ENCODE data around the gene PTPRN2. TPM values are rescaled to one million over a fixed set of nuclear protein-coding genes. Genes with fewer than 3 reads are reported as not detected.
A peak's percentile ranks its signal among the peaks of the same experiment; 100 is the strongest.

The PTPRN2 gene
- total RNA-seq, 1 donor from 2014 or later = 15.4 TPM

DNA sequence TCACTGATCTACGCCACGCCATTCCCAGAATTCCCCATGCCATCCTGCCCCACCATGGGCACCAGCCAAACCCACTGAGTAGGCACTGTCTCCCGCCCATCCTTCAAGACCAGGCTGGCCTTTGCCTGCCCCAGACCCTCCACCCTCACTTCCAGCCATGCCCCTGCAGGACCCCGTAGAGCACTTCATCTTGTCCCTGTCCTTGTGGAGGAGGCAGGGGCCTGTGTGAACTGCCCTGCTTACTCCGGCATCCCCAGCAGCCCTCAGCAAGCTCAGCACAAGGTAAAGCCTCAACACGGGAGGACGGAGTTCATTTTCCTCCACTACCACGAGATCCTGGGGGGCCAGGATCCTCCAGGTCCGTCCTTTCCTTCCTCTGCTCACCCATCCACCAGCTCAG lies 577.7 kb downstream of the PTPRN2 start:
- no peaks in the 10 kb centered on the region for H3K36me3 Mint-ChIP-seq
- H3K4me1 Mint-ChIP-seq (ENCODE audit: unreplicated experiment) = peaks cover 17% of the 10 kb centered on the region
- TF ChIP-seq, protein P1, sequence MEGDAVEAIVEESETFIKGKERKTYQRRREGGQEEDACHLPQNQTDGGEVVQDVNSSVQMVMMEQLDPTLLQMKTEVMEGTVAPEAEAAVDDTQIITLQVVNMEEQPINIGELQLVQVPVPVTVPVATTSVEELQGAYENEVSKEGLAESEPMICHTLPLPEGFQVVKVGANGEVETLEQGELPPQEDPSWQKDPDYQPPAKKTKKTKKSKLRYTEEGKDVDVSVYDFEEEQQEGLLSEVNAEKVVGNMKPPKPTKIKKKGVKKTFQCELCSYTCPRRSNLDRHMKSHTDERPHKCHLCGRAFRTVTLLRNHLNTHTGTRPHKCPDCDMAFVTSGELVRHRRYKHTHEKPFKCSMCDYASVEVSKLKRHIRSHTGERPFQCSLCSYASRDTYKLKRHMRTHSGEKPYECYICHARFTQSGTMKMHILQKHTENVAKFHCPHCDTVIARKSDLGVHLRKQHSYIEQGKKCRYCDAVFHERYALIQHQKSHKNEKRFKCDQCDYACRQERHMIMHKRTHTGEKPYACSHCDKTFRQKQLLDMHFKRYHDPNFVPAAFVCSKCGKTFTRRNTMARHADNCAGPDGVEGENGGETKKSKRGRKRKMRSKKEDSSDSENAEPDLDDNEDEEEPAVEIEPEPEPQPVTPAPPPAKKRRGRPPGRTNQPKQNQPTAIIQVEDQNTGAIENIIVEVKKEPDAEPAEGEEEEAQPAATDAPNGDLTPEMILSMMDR (conservative IDR thresholded peaks at IDR 0.05) = no peak
- DNase-seq (ENCODE audit: extremely low spot score, unreplicated experiment) = no peak
- no peak overlapping the region for H3K27ac Mint-ChIP-seq
- peaks cover 23% of the 10 kb centered on the region for H3K27me3 Mint-ChIP-seq
- H3K4me3 Mint-ChIP-seq = no peak overlapping the region
- no peaks in the 10 kb centered on the region for H3K9me3 Mint-ChIP-seq

DNA sequence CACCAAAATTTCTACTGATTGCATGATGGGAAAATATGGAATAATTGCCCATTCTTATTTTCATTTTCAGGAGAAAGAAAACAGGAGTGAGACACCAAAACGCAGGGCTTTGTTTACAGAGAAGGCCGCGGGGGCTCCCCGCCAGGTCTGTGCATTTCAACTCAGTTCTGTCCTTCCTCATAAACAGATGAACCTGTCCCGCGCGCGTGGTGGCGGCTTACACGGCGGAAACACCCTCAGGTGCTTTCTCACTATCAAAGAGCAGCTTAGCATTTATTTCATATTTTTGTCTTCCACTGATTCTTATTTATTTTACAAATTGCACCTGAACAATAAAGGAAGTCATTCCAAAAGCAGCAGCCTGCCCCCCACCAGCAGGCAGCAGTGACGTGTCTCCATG lies 579.4 kb downstream of the PTPRN2 start:
- H3K4me1 Mint-ChIP-seq (ENCODE audit: unreplicated experiment) = peaks cover 17% of the 10 kb centered on the region
- peak overlapping the region; percentile 15 for H3K27ac Mint-ChIP-seq
- no peak overlapping the region for H3K4me3 Mint-ChIP-seq
- no peak for DNase-seq (ENCODE audit: extremely low spot score, unreplicated experiment)
- H3K27me3 Mint-ChIP-seq = peaks cover 23% of the 10 kb centered on the region
- H3K36me3 Mint-ChIP-seq = no peaks in the 10 kb centered on the region
- TF ChIP-seq, protein P1 (conservative IDR thresholded peaks at IDR 0.05) = no peak
- H3K9me3 Mint-ChIP-seq = no peaks in the 10 kb centered on the region

DNA sequence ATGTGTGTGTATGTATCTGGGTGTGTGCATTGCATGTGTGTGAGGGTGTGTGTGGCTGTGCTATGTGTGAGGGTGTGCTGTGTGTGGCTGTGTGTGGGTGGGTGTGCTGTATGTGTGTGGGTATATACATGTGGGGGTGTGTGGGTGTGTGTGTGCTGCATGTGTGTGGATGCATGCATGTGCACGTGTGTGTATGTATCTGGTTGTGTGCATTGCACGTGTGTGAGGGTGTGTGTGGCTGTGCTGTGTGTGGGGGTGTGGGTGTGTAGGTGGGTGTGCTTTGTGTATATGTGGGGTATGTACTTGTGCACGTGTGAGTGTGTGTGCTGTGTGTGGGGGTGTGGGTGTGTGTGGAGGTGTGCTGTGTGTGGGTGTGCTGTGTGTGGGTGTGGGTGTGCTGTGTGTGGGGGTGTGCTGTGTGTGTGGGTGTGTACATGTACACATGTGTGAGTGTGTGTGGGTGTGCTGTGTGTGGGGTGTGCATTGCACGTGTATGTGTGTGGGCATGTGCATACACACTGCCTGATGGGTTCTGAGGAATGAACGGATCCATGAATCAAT lies 579.8 kb downstream of the PTPRN2 start:
- no peak overlapping the region for H3K4me3 Mint-ChIP-seq
- TF ChIP-seq, protein P1 (conservative IDR thresholded peaks at IDR 0.05) = no peak
- no peaks in the 10 kb centered on the region for H3K36me3 Mint-ChIP-seq
- no peaks in the 10 kb centered on the region for H3K9me3 Mint-ChIP-seq
- H3K4me1 Mint-ChIP-seq (ENCODE audit: unreplicated experiment) = peaks cover 17% of the 10 kb centered on the region
- peaks cover 23% of the 10 kb centered on the region for H3K27me3 Mint-ChIP-seq
- no peak for DNase-seq (ENCODE audit: extremely low spot score, unreplicated experiment)
- H3K27ac Mint-ChIP-seq = no peak overlapping the region

DNA sequence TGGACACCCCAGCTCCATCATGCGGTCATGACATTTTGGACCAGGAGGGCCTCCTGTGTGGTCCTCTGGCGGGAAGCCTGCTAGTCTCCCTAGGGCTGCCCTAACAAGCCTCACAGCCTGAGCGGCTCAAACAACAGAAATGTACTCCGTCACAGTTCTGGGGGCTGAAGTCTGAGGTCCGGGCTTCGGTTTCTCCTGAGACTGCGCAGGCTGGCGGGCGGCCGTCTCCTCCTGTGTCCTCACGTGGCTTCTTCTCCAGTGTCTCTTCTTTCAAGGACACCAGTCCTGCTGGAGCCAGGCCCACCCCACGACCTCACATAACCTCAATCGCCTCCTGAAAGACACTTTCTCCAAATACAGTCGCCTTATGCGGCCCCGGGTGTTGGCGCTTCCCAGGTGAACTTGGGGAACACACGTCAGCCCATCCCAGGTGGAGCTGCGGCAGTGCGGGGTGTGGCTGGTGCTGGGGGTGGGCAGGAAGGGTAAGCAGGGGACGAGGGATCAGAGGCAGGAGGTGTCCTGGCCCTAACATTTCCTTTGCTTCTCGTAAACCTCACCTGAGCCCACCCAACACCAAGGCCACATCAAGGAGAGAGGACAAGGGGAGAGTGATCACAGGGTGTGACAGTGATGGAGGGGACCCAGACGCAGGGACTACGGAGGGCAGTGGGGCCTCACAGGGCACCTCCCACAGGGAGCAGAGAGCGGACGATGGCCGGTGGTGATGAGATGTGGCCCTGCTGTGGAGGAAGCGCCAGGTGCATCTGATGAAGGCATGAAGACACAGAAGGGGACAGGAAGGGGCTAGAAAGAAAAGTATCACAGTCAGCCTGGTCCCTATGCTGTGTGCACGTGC lies 580.6 kb downstream of the PTPRN2 start:
- TF ChIP-seq, protein P1 (conservative IDR thresholded peaks at IDR 0.05) = no peak
- peaks cover 17% of the 10 kb centered on the region for H3K4me1 Mint-ChIP-seq (ENCODE audit: unreplicated experiment)
- no peak overlapping the region for H3K4me3 Mint-ChIP-seq

DNA sequence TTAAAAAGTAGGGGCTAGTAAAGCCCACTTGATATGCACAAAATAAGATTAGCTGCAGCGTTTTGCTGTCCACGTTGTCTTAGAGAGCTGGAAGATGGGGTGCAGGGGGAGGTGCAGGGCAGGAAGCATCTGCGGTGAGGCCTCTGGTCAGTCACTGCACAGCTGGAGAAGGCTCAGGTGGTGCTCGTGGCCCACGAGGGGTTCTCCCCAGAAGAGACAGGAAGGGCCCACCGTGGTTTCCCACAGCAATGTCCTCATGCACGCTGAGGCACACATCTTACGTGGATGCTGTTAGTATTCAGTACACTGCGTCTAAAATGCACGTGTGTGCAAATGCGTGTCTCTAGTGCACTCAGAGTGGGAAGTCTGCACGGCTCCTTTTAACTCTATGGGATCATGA lies 582.1 kb downstream of the PTPRN2 start:
- TF ChIP-seq, protein P1 (conservative IDR thresholded peaks at IDR 0.05) = no peak
- peaks cover 14% of the 10 kb centered on the region for H3K27me3 Mint-ChIP-seq
- no peak for DNase-seq (ENCODE audit: extremely low spot score, unreplicated experiment)
- H3K36me3 Mint-ChIP-seq = no peaks in the 10 kb centered on the region
- no peak overlapping the region for H3K4me3 Mint-ChIP-seq
- no peak overlapping the region for H3K27ac Mint-ChIP-seq
- H3K4me1 Mint-ChIP-seq (ENCODE audit: unreplicated experiment) = peaks cover 17% of the 10 kb centered on the region
- no peaks in the 10 kb centered on the region for H3K9me3 Mint-ChIP-seq

More for the DNA sequence above, 580.6 kb downstream of the PTPRN2 start:
- DNase-seq (ENCODE audit: extremely low spot score, unreplicated experiment) = no peak
- Mint-ChIP-seq H3K36me3 (no peaks in the 10 kb centered on the region), H3K27ac (no peak overlapping the region), H3K9me3 (no peaks in the 10 kb centered on the region), H3K27me3 (peaks cover 21% of the 10 kb centered on the region)

Measured in type B pancreatic cell (in vitro differentiated cells).